HepG2 (cell line): Measurements from ENCODE around the gene MTG1. TPM values are rescaled to one million over a fixed set of nuclear protein-coding genes. Genes with fewer than 3 reads are reported as not detected.

Source experiments
- DPF2 ChIP-seq: sonication (generic); formaldehyde crosslinking; IDR thresholded peaks from 2 replicates; pipeline ENCODE4 v1.4.0; 2020; ENCODE audit warnings: mild to moderate bottlenecking, low read depth, missing genetic modification reagents, borderline replicate concordance
- HHEX ChIP-seq: IDR thresholded peaks from 2 replicates; pipeline ENCODE4 v1.6.1; 2016; ENCODE audit warnings: control low read depth
- IRF2 ChIP-seq: IDR thresholded peaks from 2 replicates; pipeline ENCODE4 v1.6.1; 2018; ENCODE audit warnings: missing genetic modification reagents, missing compliant biosample characterization
- NRL ChIP-seq: sonication (generic); formaldehyde crosslinking; IDR thresholded peaks from 2 replicates; pipeline ENCODE4 v1.5.0; 2020; ENCODE audit warnings: missing genetic modification reagents, mild to moderate bottlenecking, moderate library complexity, borderline replicate concordance
- PPARG ChIP-seq: conservative IDR thresholded peaks from 2 replicates; pipeline ENCODE4 v1.6.1; 2016; ENCODE audit warnings: missing biosample characterization, missing genetic modification reagents
- TMF1 ChIP-seq: sonication (generic); formaldehyde crosslinking; IDR thresholded peaks from 2 replicates; pipeline ENCODE4 v1.8.1; 2022; ENCODE audit warnings: low read depth, missing genetic modification reagents
- ZKSCAN1 ChIP-seq: fragments of 150-350 bp; IDR thresholded peaks from 2 replicates; pipeline ENCODE4 v1.6.1; 2014; ENCODE audit warnings: low read length
- ZNF136 ChIP-seq: sonication (generic); formaldehyde crosslinking; IDR thresholded peaks from 2 replicates; pipeline ENCODE4 v1.8.1; 2022; ENCODE audit warnings: low read depth, mild to moderate bottlenecking, moderate library complexity, missing genetic modification reagents
- ZNF263 ChIP-seq: sonication (generic); formaldehyde crosslinking; IDR thresholded peaks from 2 replicates; pipeline ENCODE4 v1.4.0; 2020; ENCODE audit warnings: missing genetic modification reagents
- ZNF441 ChIP-seq: sonication (generic); formaldehyde crosslinking; IDR thresholded peaks from 2 replicates; pipeline ENCODE4 v1.7.0; 2021; ENCODE audit warnings: missing genetic modification reagents, borderline replicate concordance
- ZNF850 ChIP-seq: sonication (generic); formaldehyde crosslinking; conservative IDR thresholded peaks from 2 replicates; pipeline ENCODE4 v1.9.0; 2021; ENCODE audit warnings: mild to moderate bottlenecking, missing genetic modification reagents
- ZSCAN9 ChIP-seq: IDR thresholded peaks from 2 replicates; pipeline ENCODE4 v1.6.1; 2016; ENCODE audit warnings: borderline replicate concordance
- ZZZ3 ChIP-seq: sonication (generic); formaldehyde crosslinking; IDR thresholded peaks from 2 replicates; pipeline ENCODE4 v1.4.0; 2020; ENCODE audit warnings: missing genetic modification reagents, mild to moderate bottlenecking, borderline replicate concordance
- polyA plus RNA-seq, 8 experiments: library from polyadenylated mRNA; depleted of rRNA in 3 of 8; stranded (reverse) in 7 of 8; unstranded in 1 of 8; fragments of >200 nt; fragmentation: Illumina TruSeq in 4 of 8; extraction: Trizol in 4 of 8; gene quantifications; 2 replicates each; pipeline versions ENCODE4 v1.2.1 to v1.2.3, GENCODE V29; 2011 to 2016; ENCODE audit warnings: low read depth in 4 of 8, missing spikeins in 1 of 8, mixed read lengths in 1 of 8; ENCODE audit not compliant: insufficient read depth in 1 of 8
- total RNA-seq, 5 experiments: library from RNA; depleted of rRNA; stranded (reverse); fragments of >200 nt; fragmentation: Illumina TruSeq; extraction: Trizol; gene quantifications; 2 replicates each; pipeline ENCODE4 v1.2.3, GENCODE V29; 2016; ENCODE audit warnings: low read depth in 1 of 5
- TF ChIP-seq, protein P1 (sequence below): sonication (generic); formaldehyde crosslinking; conservative IDR thresholded peaks from 2 replicates; pipeline ENCODE4 v1.4.0; 2020; ENCODE audit warnings: missing genetic modification reagents
- TF ChIP-seq, protein P2 (sequence below): IDR thresholded peaks from 2 replicates; pipeline ENCODE4 v1.6.1; 2016; ENCODE audit warnings: low read depth, control low read depth
- TF ChIP-seq, protein P3 (sequence below): sonication (generic); formaldehyde crosslinking; IDR thresholded peaks from 2 replicates; pipeline ENCODE4 v1.5.0; 2020; ENCODE audit warnings: mild to moderate bottlenecking, missing genetic modification reagents, borderline replicate concordance

MTG1 gene
- total and polyA plus RNA-seq, 2 of the 13 experiments (the other 11 are each of a cell fraction or from before 2014, with no cell fraction given) = 42.0 to 103 TPM

- TF ChIP-seq, protein P1, sequence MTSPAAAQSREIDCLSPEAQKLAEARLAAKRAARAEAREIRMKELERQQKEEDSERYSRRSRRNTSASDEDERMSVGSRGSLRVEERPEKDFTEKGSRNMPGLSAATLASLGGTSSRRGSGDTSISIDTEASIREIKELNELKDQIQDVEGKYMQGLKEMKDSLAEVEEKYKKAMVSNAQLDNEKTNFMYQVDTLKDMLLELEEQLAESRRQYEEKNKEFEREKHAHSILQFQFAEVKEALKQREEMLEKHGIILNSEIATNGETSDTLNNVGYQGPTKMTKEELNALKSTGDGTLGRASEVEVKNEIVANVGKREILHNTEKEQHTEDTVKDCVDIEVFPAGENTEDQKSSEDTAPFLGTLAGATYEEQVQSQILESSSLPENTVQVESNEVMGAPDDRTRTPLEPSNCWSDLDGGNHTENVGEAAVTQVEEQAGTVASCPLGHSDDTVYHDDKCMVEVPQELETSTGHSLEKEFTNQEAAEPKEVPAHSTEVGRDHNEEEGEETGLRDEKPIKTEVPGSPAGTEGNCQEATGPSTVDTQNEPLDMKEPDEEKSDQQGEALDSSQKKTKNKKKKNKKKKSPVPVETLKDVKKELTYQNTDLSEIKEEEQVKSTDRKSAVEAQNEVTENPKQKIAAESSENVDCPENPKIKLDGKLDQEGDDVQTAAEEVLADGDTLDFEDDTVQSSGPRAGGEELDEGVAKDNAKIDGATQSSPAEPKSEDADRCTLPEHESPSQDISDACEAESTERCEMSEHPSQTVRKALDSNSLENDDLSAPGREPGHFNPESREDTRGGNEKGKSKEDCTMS (CRISPR knock-in tag) = no peak
- no peak for TF ChIP-seq IRF2 (CRISPR knock-in tag)
- TF ChIP-seq, protein P2, sequence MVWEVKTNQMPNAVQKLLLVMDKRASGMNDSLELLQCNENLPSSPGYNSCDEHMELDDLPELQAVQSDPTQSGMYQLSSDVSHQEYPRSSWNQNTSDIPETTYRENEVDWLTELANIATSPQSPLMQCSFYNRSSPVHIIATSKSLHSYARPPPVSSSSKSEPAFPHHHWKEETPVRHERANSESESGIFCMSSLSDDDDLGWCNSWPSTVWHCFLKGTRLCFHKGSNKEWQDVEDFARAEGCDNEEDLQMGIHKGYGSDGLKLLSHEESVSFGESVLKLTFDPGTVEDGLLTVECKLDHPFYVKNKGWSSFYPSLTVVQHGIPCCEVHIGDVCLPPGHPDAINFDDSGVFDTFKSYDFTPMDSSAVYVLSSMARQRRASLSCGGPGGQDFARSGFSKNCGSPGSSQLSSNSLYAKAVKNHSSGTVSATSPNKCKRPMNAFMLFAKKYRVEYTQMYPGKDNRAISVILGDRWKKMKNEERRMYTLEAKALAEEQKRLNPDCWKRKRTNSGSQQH (CRISPR knock-in tag) = no peak
- TF ChIP-seq ZKSCAN1 = no peak
- TF ChIP-seq ZNF441 (CRISPR knock-in tag) = peak; percentile 63; the same call in 1 of the 2 replicates
- 0 out of 2 replicates have a peak, but pooled peaks have one; percentile 14 for TF ChIP-seq NRL
- TF ChIP-seq TMF1 = peak; percentile 32; the same call in 1 of the 2 replicates
- TF ChIP-seq ZNF136 (CRISPR knock-in tag) = no peak; the same call in 1 of the 2 replicates
- no peak for TF ChIP-seq ZZZ3
- peak; percentile 86 for TF ChIP-seq ZNF263
- TF ChIP-seq, protein P3, sequence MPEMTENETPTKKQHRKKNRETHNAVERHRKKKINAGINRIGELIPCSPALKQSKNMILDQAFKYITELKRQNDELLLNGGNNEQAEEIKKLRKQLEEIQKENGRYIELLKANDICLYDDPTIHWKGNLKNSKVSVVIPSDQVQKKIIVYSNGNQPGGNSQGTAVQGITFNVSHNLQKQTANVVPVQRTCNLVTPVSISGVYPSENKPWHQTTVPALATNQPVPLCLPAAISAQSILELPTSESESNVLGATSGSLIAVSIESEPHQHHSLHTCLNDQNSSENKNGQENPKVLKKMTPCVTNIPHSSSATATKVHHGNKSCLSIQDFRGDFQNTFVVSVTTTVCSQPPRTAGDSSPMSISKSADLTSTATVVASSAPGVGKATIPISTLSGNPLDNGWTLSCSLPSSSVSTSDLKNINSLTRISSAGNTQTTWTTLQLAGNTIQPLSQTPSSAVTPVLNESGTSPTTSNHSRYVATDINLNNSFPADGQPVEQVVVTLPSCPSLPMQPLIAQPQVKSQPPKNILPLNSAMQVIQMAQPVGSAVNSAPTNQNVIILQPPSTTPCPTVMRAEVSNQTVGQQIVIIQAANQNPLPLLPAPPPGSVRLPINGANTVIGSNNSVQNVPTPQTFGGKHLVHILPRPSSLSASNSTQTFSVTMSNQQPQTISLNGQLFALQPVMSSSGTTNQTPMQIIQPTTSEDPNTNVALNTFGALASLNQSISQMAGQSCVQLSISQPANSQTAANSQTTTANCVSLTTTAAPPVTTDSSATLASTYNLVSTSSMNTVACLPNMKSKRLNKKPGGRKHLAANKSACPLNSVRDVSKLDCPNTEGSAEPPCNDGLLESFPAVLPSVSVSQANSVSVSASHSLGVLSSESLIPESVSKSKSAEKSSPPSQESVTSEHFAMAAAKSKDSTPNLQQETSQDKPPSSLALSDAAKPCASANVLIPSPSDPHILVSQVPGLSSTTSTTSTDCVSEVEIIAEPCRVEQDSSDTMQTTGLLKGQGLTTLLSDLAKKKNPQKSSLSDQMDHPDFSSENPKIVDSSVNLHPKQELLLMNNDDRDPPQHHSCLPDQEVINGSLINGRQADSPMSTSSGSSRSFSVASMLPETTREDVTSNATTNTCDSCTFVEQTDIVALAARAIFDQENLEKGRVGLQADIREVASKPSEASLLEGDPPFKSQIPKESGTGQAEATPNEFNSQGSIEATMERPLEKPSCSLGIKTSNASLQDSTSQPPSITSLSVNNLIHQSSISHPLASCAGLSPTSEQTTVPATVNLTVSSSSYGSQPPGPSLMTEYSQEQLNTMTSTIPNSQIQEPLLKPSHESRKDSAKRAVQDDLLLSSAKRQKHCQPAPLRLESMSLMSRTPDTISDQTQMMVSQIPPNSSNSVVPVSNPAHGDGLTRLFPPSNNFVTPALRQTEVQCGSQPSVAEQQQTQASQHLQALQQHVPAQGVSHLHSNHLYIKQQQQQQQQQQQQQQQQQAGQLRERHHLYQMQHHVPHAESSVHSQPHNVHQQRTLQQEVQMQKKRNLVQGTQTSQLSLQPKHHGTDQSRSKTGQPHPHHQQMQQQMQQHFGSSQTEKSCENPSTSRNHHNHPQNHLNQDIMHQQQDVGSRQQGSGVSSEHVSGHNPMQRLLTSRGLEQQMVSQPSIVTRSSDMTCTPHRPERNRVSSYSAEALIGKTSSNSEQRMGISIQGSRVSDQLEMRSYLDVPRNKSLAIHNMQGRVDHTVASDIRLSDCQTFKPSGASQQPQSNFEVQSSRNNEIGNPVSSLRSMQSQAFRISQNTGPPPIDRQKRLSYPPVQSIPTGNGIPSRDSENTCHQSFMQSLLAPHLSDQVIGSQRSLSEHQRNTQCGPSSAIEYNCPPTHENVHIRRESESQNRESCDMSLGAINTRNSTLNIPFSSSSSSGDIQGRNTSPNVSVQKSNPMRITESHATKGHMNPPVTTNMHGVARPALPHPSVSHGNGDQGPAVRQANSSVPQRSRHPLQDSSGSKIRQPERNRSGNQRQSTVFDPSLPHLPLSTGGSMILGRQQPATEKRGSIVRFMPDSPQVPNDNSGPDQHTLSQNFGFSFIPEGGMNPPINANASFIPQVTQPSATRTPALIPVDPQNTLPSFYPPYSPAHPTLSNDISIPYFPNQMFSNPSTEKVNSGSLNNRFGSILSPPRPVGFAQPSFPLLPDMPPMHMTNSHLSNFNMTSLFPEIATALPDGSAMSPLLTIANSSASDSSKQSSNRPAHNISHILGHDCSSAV (CRISPR knock-in tag) = no peak
- TF ChIP-seq DPF2 = no peak
- TF ChIP-seq PPARG (CRISPR knock-in tag) = peak; percentile 20; the same call in 1 of the 2 replicates
- 0 out of 2 replicates have a peak, but pooled peaks have one; percentile 3 for TF ChIP-seq ZNF850 (CRISPR knock-in tag)
- no peak for TF ChIP-seq HHEX (CRISPR knock-in tag)
- TF ChIP-seq ZSCAN9 = no peak
These were observed 36.4 kb upstream of the MTG1 start, which contains the start of gene FUOM (continued) for GRCh38 chr10:133357285-133358161.
